Esophagus (tissue), 2 donors: ENCODE results near the gene PIK3R5. TPM values are rescaled to one million over a fixed set of nuclear protein-coding genes. Genes with fewer than 3 reads are reported as not detected.

Source experiments
- H3K27ac ChIP-seq, 2 donors: one replicate each; pipeline ENCODE4 v1.5.1; 2013; ENCODE audit warnings: low read depth in 2 of 2, mild to moderate bottlenecking in 2 of 2, inconsistent platforms in 1 of 2, low read length in 1 of 2, moderate library complexity in 1 of 2
- H3K27me3 ChIP-seq, 2 donors: one replicate each; pipeline ENCODE4 v1.6.1; 2013; ENCODE audit warnings: low read length in 2 of 2, control low read depth in 1 of 2, mild to moderate bottlenecking in 1 of 2; ENCODE audit not compliant: insufficient read depth in 2 of 2, control insufficient read depth in 1 of 2
- H3K36me3 ChIP-seq, 2 donors: one replicate each; pipeline ENCODE4 v1.6.1; 2013; ENCODE audit warnings: low read length in 1 of 2; ENCODE audit not compliant: control insufficient read depth in 2 of 2, insufficient read depth in 2 of 2
- H3K4me1 ChIP-seq, 2 donors: one replicate each; pipeline ENCODE4 v1.6.1; 2013; ENCODE audit warnings: low read length in 1 of 2; ENCODE audit not compliant: control insufficient read depth in 2 of 2, insufficient read depth in 2 of 2
- H3K4me3 ChIP-seq, 2 donors: one replicate each; pipeline ENCODE4 v1.5.1; 2013; ENCODE audit warnings: low read length in 2 of 2, mild to moderate bottlenecking in 2 of 2, low read depth in 1 of 2, moderate library complexity in 1 of 2
- H3K9me3 ChIP-seq, 2 donors: one replicate each; pipeline ENCODE4 v1.6.1; 2013; ENCODE audit warnings: mild to moderate bottlenecking in 2 of 2, low read depth in 1 of 2, low read length in 1 of 2, moderate library complexity in 1 of 2; ENCODE audit not compliant: control insufficient read depth in 2 of 2, insufficient read depth in 1 of 2
- WGBS, 2 donors: extraction: QIAGEN DNeasy Blood & Tissue Kit; methylation state at CpG; one replicate each; pipeline ENCODE4 v1.1.7; 2013; 5-methylcytosine and 5-hydroxymethylcytosine counted together
- polyA plus RNA-seq, 2 donors: library from polyadenylated mRNA; stranded (reverse); fragments of 200-250 nt; gene quantifications; one replicate each; pipeline ENCODE4 v1.2.3, GENCODE V29; 2013
- donor health status: healthy with polysubstance abuse.
- donor health status: Bipolar disorder and iron deficiency.

PIK3R5 gene
- 1 to 10 TPM; 1.1 to 1.3 TPM for polyA plus RNA-seq

- Histone ChIP-seq H3K27ac (peak within 1 kb of the TSS; percentile 16 to 79), H3K4me1 (peaks cover 2 to 5% of the 10 kb centered on the region in 2 donors), H3K36me3 (no peaks in the 10 kb centered on the region), H3K9me3 (peaks cover 0 to 2% of the 10 kb centered on the region in 2 donors), H3K4me3 (peak within 1 kb of the TSS; percentile 19 to 59), H3K27me3 (peaks cover 0 to 9% of the 10 kb centered on the region in 2 donors)
- WGBS, 2 donors, result 1 to 5% methylated on average over 41 to 72 of the region's 72 CpGs
Measured at GRCh38 chr17:8965394-8966168, at the start of gene PIK3R5. Gene PIK3R5, minus strand, starts transcription at chr17:8965707. Its CDS starts 54,213 bp downstream, at chr17:8911494.

- Histone ChIP-seq H3K4me3 (no peak overlapping the region), H3K4me1 (no peaks in the 10 kb centered on the region), H3K9me3 (no peaks in the 10 kb centered on the region), H3K27me3 (no peaks in the 10 kb centered on the region), H3K36me3 (no peaks in the 10 kb centered on the region), H3K27ac (no peak overlapping the region)
- 90 to 91% methylated on average over 7 of the region's 7 CpGs for WGBS, 2 donors
Measured at GRCh38 chr17:9011001-9011400, 45.5 kb upstream of the PIK3R5 start.

DNA sequence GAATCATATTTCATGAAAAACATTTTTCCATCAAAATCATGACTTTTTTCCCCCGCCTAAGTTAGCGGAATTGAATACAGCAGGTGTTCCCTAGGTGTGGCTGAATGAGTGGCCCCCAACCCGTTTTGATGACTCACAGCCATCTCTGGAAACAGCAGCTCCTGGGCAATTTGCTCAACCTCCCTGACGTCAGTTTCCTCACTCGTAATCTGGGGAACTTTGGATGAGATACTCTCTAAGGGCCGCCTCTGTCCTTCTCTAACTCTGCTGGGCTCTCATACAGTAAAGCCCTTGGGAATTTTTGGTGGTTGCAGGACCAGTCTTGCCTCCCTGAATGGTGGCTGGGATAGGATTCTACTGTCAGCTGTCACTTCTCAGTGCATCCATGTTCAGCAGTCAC lies 44.2 kb upstream of the PIK3R5 start:
- H3K27me3 ChIP-seq, result no peaks in the 10 kb centered on the region
- WGBS, 2 donors, result 57 to 68% methylated on average over 6 of the region's 6 CpGs

GRCh38 chr17:9009096-9009495 lies 43.6 kb upstream of the PIK3R5 start:
- no peak overlapping the region for H3K4me3 ChIP-seq
- no peak overlapping the region for H3K27ac ChIP-seq
- no peaks in the 10 kb centered on the region for H3K36me3 ChIP-seq
- H3K4me1 ChIP-seq, result no peaks in the 10 kb centered on the region
- peaks cover 0 to 2% of the 10 kb centered on the region in 2 donors for H3K27me3 ChIP-seq
- WGBS, 2 donors, result 83% methylated on average over 4 of the region's 4 CpGs
- H3K9me3 ChIP-seq, result no peaks in the 10 kb centered on the region

More for the DNA sequence above, 44.2 kb upstream of the PIK3R5 start:
- no peaks in the 10 kb centered on the region for H3K9me3 ChIP-seq
- no peaks in the 10 kb centered on the region for H3K4me1 ChIP-seq
- no peaks in the 10 kb centered on the region for H3K36me3 ChIP-seq
- no peak overlapping the region for H3K27ac ChIP-seq
- H3K4me3 ChIP-seq, result no peak overlapping the region

DNA sequence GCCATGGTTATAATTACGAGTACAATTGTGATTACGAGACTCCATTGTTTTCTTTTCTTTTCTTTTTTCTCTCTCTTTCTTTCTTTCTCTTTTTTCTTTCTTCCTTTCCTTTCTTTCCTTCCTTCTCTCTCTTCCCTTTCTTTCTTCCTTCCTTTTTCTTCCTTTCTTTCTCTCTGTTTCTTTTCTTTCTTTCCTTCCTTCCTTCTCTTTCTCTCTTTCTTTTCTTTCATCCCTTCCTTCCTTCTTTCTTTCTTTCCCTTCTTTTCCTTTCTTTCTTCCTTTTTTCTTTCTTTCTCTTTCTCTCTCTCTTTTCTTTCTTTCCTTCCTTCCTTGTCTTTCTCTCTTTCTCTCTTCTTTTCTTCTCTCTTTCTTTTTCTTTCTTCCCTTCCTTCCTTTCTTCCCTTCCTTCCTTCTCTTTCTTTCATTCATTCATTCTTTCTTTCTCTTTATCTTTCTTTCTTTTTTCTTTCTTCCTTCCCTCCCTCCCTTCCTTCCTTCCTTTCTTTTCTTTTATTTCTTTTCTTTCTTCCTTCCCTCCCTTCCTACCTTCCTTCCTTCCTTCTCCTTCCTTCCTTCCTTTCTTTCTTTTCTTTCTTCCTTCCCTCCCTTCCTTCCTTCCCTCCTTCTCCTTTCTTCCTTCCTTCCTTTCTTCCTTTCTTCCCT lies 41.7 kb upstream of the PIK3R5 start:
- peaks cover 0 to 10% of the 10 kb centered on the region in 2 donors for H3K27me3 ChIP-seq
- no peaks in the 10 kb centered on the region for H3K36me3 ChIP-seq
- H3K4me1 ChIP-seq, result peaks cover 0 to 3% of the 10 kb centered on the region in 2 donors
- no peak overlapping the region for H3K4me3 ChIP-seq
- WGBS, 2 donors, result 95 to 97% methylated on average over 2 of the region's 2 CpGs
- H3K9me3 ChIP-seq, result no peaks in the 10 kb centered on the region
- H3K27ac ChIP-seq, result no peak overlapping the region

DNA sequence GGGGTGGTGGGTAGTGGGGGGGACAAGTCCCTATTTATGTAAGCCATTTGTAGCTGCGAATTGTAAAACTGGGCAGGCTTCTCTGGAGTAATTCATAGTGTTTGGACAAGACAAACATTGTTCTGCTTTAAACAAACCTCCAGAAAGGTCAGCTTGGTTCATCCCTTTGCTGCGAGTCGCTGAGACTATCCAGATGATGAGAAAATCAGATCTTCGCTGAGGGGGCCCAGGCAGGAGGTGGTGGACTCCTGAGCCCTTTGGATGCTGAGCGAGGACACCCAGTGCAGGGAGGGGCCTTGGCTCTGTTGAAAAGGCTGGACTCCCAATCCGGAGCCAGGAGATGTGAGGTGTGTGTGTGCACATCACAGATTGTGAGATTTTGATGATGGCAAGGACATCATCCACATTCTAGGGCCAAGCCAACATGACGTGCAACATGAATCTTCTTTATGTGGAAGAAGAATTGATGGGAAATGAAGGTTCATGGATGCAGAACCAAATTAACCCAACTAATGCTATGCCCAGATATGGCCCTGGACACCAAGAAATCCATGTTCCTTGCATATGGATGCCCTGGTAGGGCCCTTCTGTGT lies 40.8 kb upstream of the PIK3R5 start:
- peaks cover 0 to 3% of the 10 kb centered on the region in 2 donors for H3K4me1 ChIP-seq
- peaks cover 0 to 10% of the 10 kb centered on the region in 2 donors for H3K27me3 ChIP-seq
- WGBS, 2 donors, result 82 to 84% methylated on average over 7 of the region's 7 CpGs
- no peaks in the 10 kb centered on the region for H3K36me3 ChIP-seq
- no peak overlapping the region for H3K27ac ChIP-seq
- H3K4me3 ChIP-seq, result no peak overlapping the region
- H3K9me3 ChIP-seq, result no peaks in the 10 kb centered on the region

DNA sequence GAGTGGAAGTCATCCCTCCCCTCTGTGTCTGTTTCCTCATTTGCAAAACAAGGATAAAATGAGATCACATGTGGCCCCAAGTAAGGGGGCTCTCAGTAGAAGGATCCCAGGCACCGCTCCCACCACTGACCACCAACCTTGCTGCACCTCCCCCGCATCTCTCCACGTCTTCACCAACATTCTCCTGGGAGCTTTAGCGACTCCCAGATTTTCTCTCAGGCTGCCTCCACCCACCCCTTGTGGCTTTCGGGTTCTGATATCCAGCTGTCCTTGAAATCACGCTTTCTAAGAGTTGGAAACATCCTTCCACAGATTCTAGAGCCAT lies 39.4 kb upstream of the PIK3R5 start:
- Histone ChIP-seq H3K4me1 (peaks cover 0 to 3% of the 10 kb centered on the region in 2 donors), H3K27me3 (peaks cover 0 to 10% of the 10 kb centered on the region in 2 donors), H3K27ac (no peak overlapping the region), H3K36me3 (no peaks in the 10 kb centered on the region), H3K9me3 (no peaks in the 10 kb centered on the region), H3K4me3 (no peak overlapping the region)
- WGBS, 2 donors, result 78 to 87% methylated on average over 6 of the region's 6 CpGs

DNA sequence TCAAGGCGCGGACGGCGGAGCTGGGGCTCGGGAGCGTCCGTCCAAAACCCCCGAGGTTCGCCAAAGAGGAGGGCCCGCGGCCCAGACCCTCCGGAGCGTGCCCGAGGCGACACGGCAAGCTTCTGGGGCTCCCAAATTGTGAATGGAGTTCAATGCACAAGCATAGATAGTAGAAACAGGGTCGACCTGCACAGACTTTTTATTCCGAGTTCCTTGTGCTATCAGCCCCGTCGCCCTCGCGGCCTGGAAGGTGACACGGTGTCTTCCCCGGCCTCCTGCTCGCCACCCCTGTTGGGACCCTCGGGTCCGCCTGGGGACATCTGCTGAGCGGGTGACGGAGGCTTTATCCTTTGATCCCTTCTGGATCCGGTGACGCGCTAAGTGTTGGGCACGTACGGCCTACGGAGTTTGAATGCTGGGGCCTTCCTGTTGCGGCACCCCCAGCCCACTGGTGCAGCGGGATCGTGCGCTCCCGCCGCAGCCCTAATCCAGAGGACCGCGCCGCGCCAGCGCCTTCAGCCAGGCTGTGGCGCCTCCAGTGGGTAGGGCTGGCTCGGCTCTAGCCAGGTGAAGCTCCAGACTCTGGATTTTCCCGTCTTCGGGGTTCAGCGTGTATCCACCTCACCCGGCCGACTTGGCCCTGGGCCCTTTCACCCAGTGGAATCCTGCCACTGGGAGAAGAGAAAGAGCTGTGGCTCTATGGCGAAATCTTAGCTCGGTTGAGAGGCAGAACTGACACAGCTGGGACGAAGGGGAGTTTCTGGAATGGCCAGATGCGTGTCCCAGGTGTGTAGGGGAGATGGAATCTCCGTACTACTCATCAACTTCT lies 38.8 kb upstream of the PIK3R5 start:
- Histone ChIP-seq H3K27ac (no peak overlapping the region), H3K27me3 (peaks cover 0 to 10% of the 10 kb centered on the region in 2 donors)
- 40 to 51% methylated on average over 56 to 58 of the region's 58 CpGs for WGBS, 2 donors

More for the DNA sequence above, 38.8 kb upstream of the PIK3R5 start:
- Histone ChIP-seq H3K4me1 (peaks cover 0 to 3% of the 10 kb centered on the region in 2 donors), H3K9me3 (no peaks in the 10 kb centered on the region), H3K4me3 (peak overlapping the region; percentile 51 to 52), H3K36me3 (no peaks in the 10 kb centered on the region)
